Measurements from ENCODE around the gene C17orf113.

The C17orf113 gene

GRCh38 chr17:42078396-42079043 lies 28.1 kb upstream of the C17orf113 start:
- TF ChIP-seq REST (IDR thresholded peaks at IDR 0.05; ENCODE audit: insufficient read depth in 1 of 2, low read depth in 2 of 2, low read length in 2 of 2) (no peak), TAF1 (IDR thresholded peaks at IDR 0.05; ENCODE audit: borderline replicate concordance, insufficient read depth, low read length) (no peak), POLR2AphosphoS5 (IDR thresholded peaks at IDR 0.05; ENCODE audit: low read depth, low read length) (no peak), FOXP2 (optimal IDR thresholded peaks at IDR 0.05; ENCODE audit: borderline replicate concordance, extremely low read depth, extremely low read length, insufficient read depth) (no peak), SIN3A (IDR thresholded peaks at IDR 0.05; ENCODE audit: borderline replicate concordance, insufficient read depth, low read length) (no peak)

- no peak for TF ChIP-seq SIN3A (IDR thresholded peaks at IDR 0.05; ENCODE audit: borderline replicate concordance, insufficient read depth, low read length)
- TF ChIP-seq TAF1 (IDR thresholded peaks at IDR 0.05; ENCODE audit: borderline replicate concordance, insufficient read depth, low read length) = no peak
- no peak for TF ChIP-seq FOXP2 (optimal IDR thresholded peaks at IDR 0.05; ENCODE audit: borderline replicate concordance, extremely low read depth, extremely low read length, insufficient read depth)
- no peak for TF ChIP-seq POLR2AphosphoS5 (IDR thresholded peaks at IDR 0.05; ENCODE audit: low read depth, low read length)
- no peak for TF ChIP-seq REST (IDR thresholded peaks at IDR 0.05; ENCODE audit: insufficient read depth in 1 of 2, low read depth in 2 of 2, low read length in 2 of 2)
Observed at GRCh38 chr17:42077755-42078154, 27.4 kb upstream of the C17orf113 start.

GRCh38 chr17:42076797-42077559 lies 26.6 kb upstream of the C17orf113 start:
- TF ChIP-seq POLR2AphosphoS5 (IDR thresholded peaks at IDR 0.05; ENCODE audit: low read depth, low read length) = no peak

- TF ChIP-seq FOXP2 (optimal IDR thresholded peaks at IDR 0.05; ENCODE audit: borderline replicate concordance, extremely low read depth, extremely low read length, insufficient read depth) (no peak), SIN3A (IDR thresholded peaks at IDR 0.05; ENCODE audit: borderline replicate concordance, insufficient read depth, low read length) (no peak), POLR2AphosphoS5 (IDR thresholded peaks at IDR 0.05; ENCODE audit: low read depth, low read length) (no peak), REST (IDR thresholded peaks at IDR 0.05; ENCODE audit: insufficient read depth in 1 of 2, low read depth in 2 of 2, low read length in 2 of 2) (no peak), TAF1 (IDR thresholded peaks at IDR 0.05; ENCODE audit: borderline replicate concordance, insufficient read depth, low read length) (no peak)
Observed at GRCh38 chr17:42075789-42076188, 25.4 kb upstream of the C17orf113 start.

- TF ChIP-seq POLR2AphosphoS5 (IDR thresholded peaks at IDR 0.05; ENCODE audit: low read depth, low read length) (no peak), REST (IDR thresholded peaks at IDR 0.05; ENCODE audit: insufficient read depth in 1 of 2, low read depth in 2 of 2, low read length in 2 of 2) (no peak), SIN3A (IDR thresholded peaks at IDR 0.05; ENCODE audit: borderline replicate concordance, insufficient read depth, low read length) (no peak), TAF1 (IDR thresholded peaks at IDR 0.05; ENCODE audit: borderline replicate concordance, insufficient read depth, low read length) (no peak), FOXP2 (optimal IDR thresholded peaks at IDR 0.05; ENCODE audit: borderline replicate concordance, extremely low read depth, extremely low read length, insufficient read depth) (no peak)
Observed at GRCh38 chr17:42072323-42073187, 22.2 kb upstream of the C17orf113 start.

Measured in PFSK-1 (cell line).